T47D (cell line): ENCODE results near the gene SERAC1.
"Not testable (repeated sequence)": the region's sequence is repeated elsewhere in the genome, so short reads cannot be mapped to it uniquely, and the experiment has no call there.

Source experiments
- DNase-seq, 2 experiments: peaks; one replicate each; pipeline versions ENCODE4 v3.0.0 to v3.0.0-alpha.2; 2011 to 2012; ENCODE audit warnings: low read depth in 1 of 2, low spot score in 1 of 2
- JUND ChIP-seq: IDR thresholded peaks from 2 replicates; pipeline ENCODE4 v1.6.1; 2012; ENCODE audit warnings: low read depth
- in situ Hi-C: cut with HindIII; loops from 2 replicates; pipeline ENCODE4 v1.10.0; 2016; ENCODE audit warnings: low sequenced_read_pairs, low pct_unique_long_range_greater_than_20kb

The SERAC1 gene

GRCh38 chr6:158191032-158191431 is 23.0 kb upstream of the SERAC1 start:
- no peak for TF ChIP-seq JUND
- no peak for DNase-seq
- in situ Hi-C loops: no loop called here

GRCh38 chr6:158188591-158188990 is 20.5 kb upstream of the SERAC1 start:
- no peak for DNase-seq
- in situ Hi-C loops: no loop called here
- TF ChIP-seq JUND: no peak

- TF ChIP-seq JUND: no peak
- in situ Hi-C loops: no loop called here
- DNase-seq: no peak
These were observed 17.8 kb upstream of the SERAC1 start for GRCh38 chr6:158185729-158186456.

GRCh38 chr6:158184608-158185007 is 16.5 kb upstream of the SERAC1 start:
- TF ChIP-seq JUND: no peak
- no peak for DNase-seq
- in situ Hi-C loops: no loop called here

- in situ Hi-C loops, DNase-seq: not testable (repeated sequence)
These were observed 15.3 kb upstream of the SERAC1 start for GRCh38 chr6:158183174-158183972.

DNA sequence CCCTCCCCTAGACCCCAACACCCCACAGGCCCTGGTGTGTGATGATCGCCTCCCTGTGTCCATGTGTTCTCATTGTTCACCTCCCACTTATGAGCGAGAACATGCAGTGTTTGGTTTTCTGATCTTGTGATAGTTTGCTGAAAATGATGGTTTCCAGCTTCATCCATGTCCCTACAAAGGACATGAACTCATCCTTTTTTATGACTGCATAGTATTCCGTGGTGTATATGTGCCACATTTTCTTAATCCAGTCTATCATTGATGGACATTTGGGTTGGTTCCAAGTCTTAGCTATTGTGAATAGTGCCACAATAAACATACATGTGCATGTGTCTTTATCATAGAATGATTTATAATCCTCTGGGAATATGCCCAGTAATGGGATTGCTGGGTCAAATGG is 9.7 kb upstream of the SERAC1 start:
- DNase-seq, in situ Hi-C loops: not testable (repeated sequence)

GRCh38 chr6:158175111-158175510 is 7.0 kb upstream of the SERAC1 start:
- no peak for TF ChIP-seq JUND
- DNase-seq: no peak
- in situ Hi-C loops: no loop called here

DNA sequence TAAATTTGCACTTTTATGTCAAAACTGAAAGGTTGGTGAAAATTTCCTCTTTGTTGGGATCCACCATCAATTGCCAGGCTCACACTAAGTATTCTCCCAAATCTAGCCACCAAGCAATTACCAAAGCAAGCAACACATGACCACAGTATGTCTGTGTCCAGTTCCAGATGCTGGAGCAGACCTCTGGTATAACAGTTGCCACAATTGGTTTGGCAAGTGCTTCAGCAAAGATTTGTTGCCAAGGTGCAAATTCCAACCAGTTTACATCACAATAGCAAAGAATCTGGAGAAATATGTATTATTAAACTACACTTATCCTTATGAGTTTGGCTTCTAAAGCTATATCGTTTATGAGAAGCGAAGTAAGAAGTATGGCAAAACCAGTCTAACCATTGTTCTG is 6.5 kb upstream of the SERAC1 start:
- in situ Hi-C loops: no loop called here
- no peak for TF ChIP-seq JUND
- DNase-seq: no peak

DNA sequence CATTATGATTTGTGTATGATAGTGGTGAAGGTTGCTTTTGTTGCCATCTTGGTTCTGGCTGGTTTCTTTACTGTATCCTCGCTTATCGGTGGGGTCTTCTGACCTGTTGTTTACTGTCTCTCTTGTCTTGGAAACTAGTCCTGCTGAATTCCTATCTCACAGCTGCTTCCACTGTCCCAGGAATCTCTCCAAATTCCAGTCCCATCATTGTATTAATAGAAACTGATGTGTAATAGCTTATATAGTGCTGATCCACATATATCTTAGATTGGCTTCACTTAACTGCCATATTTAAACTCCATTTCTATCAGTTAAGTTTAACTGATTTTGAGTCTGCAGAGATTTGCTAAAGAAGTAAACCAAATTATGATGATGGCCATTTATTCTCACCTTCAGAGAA is 6.0 kb upstream of the SERAC1 start:
- no peak for DNase-seq
- in situ Hi-C loops: no loop called here
- no peak for TF ChIP-seq JUND

DNA sequence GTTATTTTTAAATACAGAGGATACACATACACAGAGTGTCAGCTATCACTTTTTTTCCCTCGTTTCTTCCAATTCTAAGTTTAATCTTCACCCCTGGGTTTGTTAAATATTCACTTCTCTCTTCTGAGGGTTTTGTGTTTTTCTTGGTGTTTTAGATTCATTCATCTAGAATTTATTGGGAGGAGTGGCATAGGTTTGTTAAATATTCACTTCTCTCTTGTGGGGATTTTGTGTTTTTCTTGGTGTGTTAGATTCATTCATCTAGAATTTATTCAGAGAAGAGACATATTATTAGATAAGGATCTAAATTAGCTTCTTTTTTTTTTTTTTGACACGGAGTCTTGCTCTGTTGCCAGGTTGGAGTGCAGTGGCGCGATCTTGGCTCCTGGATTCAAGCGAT is 3.9 kb upstream of the SERAC1 start:
- DNase-seq: no peak
- TF ChIP-seq JUND: no peak
- in situ Hi-C loops: no loop called here

GRCh38 chr6:158170656-158171081 is 2.6 kb upstream of the SERAC1 start:
- DNase-seq: no peak
- in situ Hi-C loops: no loop called here
- TF ChIP-seq JUND: no peak

GRCh38 chr6:158169634-158170033 is 1.6 kb upstream of the SERAC1 start:
- in situ Hi-C loops, DNase-seq: not testable (repeated sequence)

- in situ Hi-C loops: no loop called here
- TF ChIP-seq JUND: no peak
- DNase-seq: no peak
These were observed 2.1 kb downstream of the SERAC1 start for GRCh38 chr6:158165919-158166416.
